ENCODE data around the gene DOK3. TPM values are rescaled to one million over a fixed set of nuclear protein-coding genes. Genes with fewer than 3 reads are reported as not detected.

DOK3 gene
- total and polyA plus RNA-seq, 4 donors: 15.6 to 146 (median 47.8) TPM

DNA sequence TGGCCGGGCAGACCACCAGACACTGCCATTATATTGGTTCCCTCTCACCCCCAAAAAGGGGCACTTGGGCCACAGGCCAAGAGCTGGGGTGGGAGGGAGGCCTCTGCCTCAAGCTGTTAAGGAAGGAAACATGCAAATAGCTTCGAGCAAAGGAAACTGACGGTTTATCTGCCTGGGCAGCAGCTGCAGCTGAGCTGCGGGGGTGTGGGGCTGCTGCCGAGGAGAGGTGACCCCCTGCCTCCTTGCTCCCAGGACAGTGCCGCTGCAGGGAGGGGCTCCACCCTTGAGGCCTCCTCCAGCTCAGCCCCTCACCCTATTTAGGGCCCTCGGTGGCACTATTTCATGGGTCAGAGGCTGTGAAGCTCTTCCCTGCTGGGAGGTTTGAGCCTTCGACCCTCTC is 789 bp downstream of the DOK3 start:
- ATAC-seq (ENCODE audit: insufficient read depth, low FRiP score) (no peak), DNase-seq (no peak)
- Histone ChIP-seq H3K4me1 (ENCODE audit: control insufficient read depth in 5 of 5, insufficient read depth in 5 of 5, low read length in 5 of 5) (peaks cover 0 to 5% (median 0%) of the 10 kb centered on the region in 5 donors), H3K9ac (ENCODE audit: insufficient read depth in 1 of 2, low read length in 2 of 2) (no peak overlapping the region), H3K27ac (ENCODE audit: low read depth in 1 of 2, low read length in 1 of 2) (peak overlapping the region in 1 of 2 donors; percentile 78), H3K27me3 (ENCODE audit: control insufficient read depth in 3 of 3, insufficient read depth in 3 of 3, low read length in 2 of 3) (no peaks in the 10 kb centered on the region), H3K4me3 (peak overlapping the region; percentile 2), H3K9me3 (ENCODE audit: control insufficient read depth in 4 of 4, insufficient read depth in 3 of 4, low read length in 3 of 4) (no peaks in the 10 kb centered on the region), H3K36me3 (ENCODE audit: control insufficient read depth in 4 of 4, insufficient read depth in 4 of 4, low read length in 4 of 4) (peaks cover 7 to 43% (median 20%) of the 10 kb centered on the region in 4 donors)
- WGBS, 2 donors: 34 to 36% methylated on average over 6 to 8 of the region's 8 CpGs
- TF ChIP-seq, protein P1, sequence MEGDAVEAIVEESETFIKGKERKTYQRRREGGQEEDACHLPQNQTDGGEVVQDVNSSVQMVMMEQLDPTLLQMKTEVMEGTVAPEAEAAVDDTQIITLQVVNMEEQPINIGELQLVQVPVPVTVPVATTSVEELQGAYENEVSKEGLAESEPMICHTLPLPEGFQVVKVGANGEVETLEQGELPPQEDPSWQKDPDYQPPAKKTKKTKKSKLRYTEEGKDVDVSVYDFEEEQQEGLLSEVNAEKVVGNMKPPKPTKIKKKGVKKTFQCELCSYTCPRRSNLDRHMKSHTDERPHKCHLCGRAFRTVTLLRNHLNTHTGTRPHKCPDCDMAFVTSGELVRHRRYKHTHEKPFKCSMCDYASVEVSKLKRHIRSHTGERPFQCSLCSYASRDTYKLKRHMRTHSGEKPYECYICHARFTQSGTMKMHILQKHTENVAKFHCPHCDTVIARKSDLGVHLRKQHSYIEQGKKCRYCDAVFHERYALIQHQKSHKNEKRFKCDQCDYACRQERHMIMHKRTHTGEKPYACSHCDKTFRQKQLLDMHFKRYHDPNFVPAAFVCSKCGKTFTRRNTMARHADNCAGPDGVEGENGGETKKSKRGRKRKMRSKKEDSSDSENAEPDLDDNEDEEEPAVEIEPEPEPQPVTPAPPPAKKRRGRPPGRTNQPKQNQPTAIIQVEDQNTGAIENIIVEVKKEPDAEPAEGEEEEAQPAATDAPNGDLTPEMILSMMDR (IDR thresholded peaks at IDR 0.05; ENCODE audit: control extremely low read depth, extremely low read depth): no peak

- H3K27me3 ChIP-seq (ENCODE audit: control insufficient read depth in 3 of 3, insufficient read depth in 3 of 3, low read length in 2 of 3): no peaks in the 10 kb centered on the region
- TF ChIP-seq, protein P1 (IDR thresholded peaks at IDR 0.05; ENCODE audit: control extremely low read depth, extremely low read depth): no peak
- peaks cover under 1 to 36% (median 18%) of the 10 kb centered on the region in 4 donors for H3K36me3 ChIP-seq (ENCODE audit: control insufficient read depth in 4 of 4, insufficient read depth in 4 of 4, low read length in 4 of 4)
- ATAC-seq (ENCODE audit: insufficient read depth, low FRiP score) (no peak), DNase-seq (no peak)
- no peaks in the 10 kb centered on the region for H3K9me3 ChIP-seq (ENCODE audit: control insufficient read depth in 4 of 4, insufficient read depth in 3 of 4, low read length in 3 of 4)
- no peak overlapping the region for H3K4me3 ChIP-seq
- WGBS, 2 donors: 45 to 80% methylated on average over 17 to 26 of the region's 26 CpGs
- H3K9ac ChIP-seq (ENCODE audit: insufficient read depth in 1 of 2, low read length in 2 of 2): no peak overlapping the region
- H3K4me1 ChIP-seq (ENCODE audit: control insufficient read depth in 5 of 5, insufficient read depth in 5 of 5, low read length in 5 of 5): peaks cover 0 to 5% (median 0%) of the 10 kb centered on the region in 5 donors
- peak overlapping the region in 1 of 2 donors; percentile 78 for H3K27ac ChIP-seq (ENCODE audit: low read depth in 1 of 2, low read length in 1 of 2)
Measured at GRCh38 chr5:177508221-177508611, 1.4 kb downstream of the DOK3 start.

GRCh38 chr5:177507596-177508220 is 1.9 kb downstream of the DOK3 start:
- Histone ChIP-seq H3K27me3 (ENCODE audit: control insufficient read depth in 3 of 3, insufficient read depth in 3 of 3, low read length in 2 of 3) (no peaks in the 10 kb centered on the region), H3K4me1 (ENCODE audit: control insufficient read depth in 5 of 5, insufficient read depth in 5 of 5, low read length in 5 of 5) (peaks cover 0 to 5% (median 0%) of the 10 kb centered on the region in 5 donors), H3K9me3 (ENCODE audit: control insufficient read depth in 4 of 4, insufficient read depth in 3 of 4, low read length in 3 of 4) (no peaks in the 10 kb centered on the region), H3K27ac (ENCODE audit: low read depth in 1 of 2, low read length in 1 of 2) (no peak overlapping the region), H3K4me3 (no peak overlapping the region), H3K36me3 (ENCODE audit: control insufficient read depth in 4 of 4, insufficient read depth in 4 of 4, low read length in 4 of 4) (peaks cover 0 to 31% (median 14%) of the 10 kb centered on the region in 4 donors), H3K9ac (ENCODE audit: insufficient read depth in 1 of 2, low read length in 2 of 2) (no peak overlapping the region)
- DNase-seq: no peak
- TF ChIP-seq, protein P1 (IDR thresholded peaks at IDR 0.05; ENCODE audit: control extremely low read depth, extremely low read depth): no peak
- ATAC-seq (ENCODE audit: insufficient read depth, low FRiP score): no peak
- WGBS, 2 donors: 35 to 72% methylated on average over 17 of the region's 17 CpGs
